GM12891 (cell line): ENCODE data around the gene CGNL1.

Source experiments
- POLR2A ChIP-seq: IDR thresholded peaks from 2 replicates; pipeline ENCODE4 v1.6.1; 2011; ENCODE audit warnings: low read depth, low read length, control low read depth
- POLR2AphosphoS5 ChIP-seq: IDR thresholded peaks from 2 replicates; pipeline ENCODE4 v1.6.1; 2011; ENCODE audit warnings: low read depth, low read length, control low read depth

GRCh38 chr15:57540211-57540610, 163.9 kb downstream of the CGNL1 start:
- TF ChIP-seq POLR2A, result no peak
- no peak for TF ChIP-seq POLR2AphosphoS5
